ENCODE data around the gene KBTBD4.
A peak's percentile ranks its signal among the peaks of the same experiment; 100 is the strongest.

DNA sequence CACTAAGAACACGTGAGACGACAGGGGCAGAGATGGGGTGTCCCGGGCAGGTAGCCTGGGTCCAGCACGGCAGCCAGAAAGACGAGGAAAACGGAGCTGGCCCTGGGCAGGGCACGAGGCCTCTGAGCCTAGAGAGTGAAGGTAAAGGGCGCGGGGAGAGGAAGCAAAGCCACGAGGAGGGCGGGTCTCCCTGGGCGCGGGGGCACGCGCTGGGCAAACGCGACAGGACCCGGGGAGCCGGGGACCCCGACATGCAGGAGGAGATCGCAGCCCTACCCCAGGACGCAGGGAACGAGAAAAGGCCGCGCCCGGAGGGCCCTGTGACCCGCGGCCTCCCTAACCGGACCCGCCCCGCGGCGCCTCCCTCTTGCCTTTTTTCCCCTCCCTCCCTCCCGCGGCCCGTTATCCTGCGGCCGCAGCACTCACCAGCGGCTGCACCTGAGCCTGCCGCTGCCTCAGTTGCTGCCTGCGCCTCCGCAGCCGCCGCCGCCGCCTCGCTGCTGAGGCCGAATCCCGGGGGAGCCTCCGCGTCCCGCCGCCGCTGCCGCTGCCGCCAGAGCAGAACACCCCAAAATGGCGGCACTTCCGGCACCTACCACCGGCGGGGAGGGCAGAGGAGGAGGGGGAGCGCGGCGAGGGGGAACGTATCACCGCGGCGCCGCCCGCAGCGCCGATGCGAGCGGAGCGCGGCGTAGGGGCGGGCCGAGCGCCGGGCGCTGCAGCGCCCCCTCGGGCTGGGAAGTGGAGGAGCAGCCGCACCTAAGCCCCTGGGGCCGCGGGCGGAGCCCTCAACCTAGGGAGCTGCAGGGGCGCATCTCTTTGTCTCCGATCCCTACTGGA is 26.0 kb downstream of the KBTBD4 start, which contains the start of gene CELF1:
- TF ChIP-seq, protein P1, sequence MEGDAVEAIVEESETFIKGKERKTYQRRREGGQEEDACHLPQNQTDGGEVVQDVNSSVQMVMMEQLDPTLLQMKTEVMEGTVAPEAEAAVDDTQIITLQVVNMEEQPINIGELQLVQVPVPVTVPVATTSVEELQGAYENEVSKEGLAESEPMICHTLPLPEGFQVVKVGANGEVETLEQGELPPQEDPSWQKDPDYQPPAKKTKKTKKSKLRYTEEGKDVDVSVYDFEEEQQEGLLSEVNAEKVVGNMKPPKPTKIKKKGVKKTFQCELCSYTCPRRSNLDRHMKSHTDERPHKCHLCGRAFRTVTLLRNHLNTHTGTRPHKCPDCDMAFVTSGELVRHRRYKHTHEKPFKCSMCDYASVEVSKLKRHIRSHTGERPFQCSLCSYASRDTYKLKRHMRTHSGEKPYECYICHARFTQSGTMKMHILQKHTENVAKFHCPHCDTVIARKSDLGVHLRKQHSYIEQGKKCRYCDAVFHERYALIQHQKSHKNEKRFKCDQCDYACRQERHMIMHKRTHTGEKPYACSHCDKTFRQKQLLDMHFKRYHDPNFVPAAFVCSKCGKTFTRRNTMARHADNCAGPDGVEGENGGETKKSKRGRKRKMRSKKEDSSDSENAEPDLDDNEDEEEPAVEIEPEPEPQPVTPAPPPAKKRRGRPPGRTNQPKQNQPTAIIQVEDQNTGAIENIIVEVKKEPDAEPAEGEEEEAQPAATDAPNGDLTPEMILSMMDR (IDR thresholded peaks at IDR 0.05; ENCODE audit: poor library complexity, severe bottlenecking), result peak; percentile 99
- no peak for TF ChIP-seq EZH2 (IDR thresholded peaks at IDR 0.05; ENCODE audit: borderline replicate concordance, insufficient read depth, low read length, poor library complexity, severe bottlenecking)
- TF ChIP-seq, protein P2, sequence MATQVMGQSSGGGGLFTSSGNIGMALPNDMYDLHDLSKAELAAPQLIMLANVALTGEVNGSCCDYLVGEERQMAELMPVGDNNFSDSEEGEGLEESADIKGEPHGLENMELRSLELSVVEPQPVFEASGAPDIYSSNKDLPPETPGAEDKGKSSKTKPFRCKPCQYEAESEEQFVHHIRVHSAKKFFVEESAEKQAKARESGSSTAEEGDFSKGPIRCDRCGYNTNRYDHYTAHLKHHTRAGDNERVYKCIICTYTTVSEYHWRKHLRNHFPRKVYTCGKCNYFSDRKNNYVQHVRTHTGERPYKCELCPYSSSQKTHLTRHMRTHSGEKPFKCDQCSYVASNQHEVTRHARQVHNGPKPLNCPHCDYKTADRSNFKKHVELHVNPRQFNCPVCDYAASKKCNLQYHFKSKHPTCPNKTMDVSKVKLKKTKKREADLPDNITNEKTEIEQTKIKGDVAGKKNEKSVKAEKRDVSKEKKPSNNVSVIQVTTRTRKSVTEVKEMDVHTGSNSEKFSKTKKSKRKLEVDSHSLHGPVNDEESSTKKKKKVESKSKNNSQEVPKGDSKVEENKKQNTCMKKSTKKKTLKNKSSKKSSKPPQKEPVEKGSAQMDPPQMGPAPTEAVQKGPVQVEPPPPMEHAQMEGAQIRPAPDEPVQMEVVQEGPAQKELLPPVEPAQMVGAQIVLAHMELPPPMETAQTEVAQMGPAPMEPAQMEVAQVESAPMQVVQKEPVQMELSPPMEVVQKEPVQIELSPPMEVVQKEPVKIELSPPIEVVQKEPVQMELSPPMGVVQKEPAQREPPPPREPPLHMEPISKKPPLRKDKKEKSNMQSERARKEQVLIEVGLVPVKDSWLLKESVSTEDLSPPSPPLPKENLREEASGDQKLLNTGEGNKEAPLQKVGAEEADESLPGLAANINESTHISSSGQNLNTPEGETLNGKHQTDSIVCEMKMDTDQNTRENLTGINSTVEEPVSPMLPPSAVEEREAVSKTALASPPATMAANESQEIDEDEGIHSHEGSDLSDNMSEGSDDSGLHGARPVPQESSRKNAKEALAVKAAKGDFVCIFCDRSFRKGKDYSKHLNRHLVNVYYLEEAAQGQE (IDR thresholded peaks at IDR 0.05; ENCODE audit: borderline replicate concordance), result no peak
